T-helper 9 cell (primary cell): Measurements from ENCODE around the gene CEP170B.
"Not testable (repeated sequence)": the region's sequence is repeated elsewhere in the genome, so short reads cannot be mapped to it uniquely, and the experiment has no call there.

ENCODE experiments used
- DNase-seq: peaks from one replicate; pipeline ENCODE4 v3.0.0-alpha.2; 2020

CEP170B gene

DNA sequence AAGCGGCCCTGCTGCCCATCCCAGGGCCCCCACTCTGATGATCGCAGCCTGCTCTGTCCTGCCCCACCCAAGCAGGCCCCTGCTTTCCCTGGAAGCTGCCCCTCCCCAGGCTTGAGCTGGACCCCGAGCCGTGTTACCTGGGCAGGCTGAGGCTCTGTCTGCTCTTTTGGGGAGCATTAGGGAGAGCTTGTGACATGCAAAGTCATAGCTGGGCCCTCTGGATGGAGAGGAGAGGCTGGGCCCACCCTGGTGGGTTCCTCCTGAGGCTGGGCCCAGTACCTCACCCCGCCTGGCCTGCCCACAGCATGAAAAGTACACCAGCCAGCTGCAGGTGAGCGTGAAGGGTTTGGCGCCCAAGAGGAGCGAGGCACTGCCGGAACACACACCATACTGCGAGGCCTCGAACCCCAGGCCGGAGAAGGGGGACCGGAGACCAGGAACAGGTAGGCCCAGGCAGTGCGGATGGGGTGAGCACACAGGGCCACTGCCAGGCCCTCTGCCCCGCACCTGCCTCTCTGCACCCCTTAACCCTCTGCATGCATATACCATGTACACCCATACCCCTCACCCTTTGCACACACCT, 15.0 kb downstream of the CEP170B start:
- DNase-seq = no peak

DNA sequence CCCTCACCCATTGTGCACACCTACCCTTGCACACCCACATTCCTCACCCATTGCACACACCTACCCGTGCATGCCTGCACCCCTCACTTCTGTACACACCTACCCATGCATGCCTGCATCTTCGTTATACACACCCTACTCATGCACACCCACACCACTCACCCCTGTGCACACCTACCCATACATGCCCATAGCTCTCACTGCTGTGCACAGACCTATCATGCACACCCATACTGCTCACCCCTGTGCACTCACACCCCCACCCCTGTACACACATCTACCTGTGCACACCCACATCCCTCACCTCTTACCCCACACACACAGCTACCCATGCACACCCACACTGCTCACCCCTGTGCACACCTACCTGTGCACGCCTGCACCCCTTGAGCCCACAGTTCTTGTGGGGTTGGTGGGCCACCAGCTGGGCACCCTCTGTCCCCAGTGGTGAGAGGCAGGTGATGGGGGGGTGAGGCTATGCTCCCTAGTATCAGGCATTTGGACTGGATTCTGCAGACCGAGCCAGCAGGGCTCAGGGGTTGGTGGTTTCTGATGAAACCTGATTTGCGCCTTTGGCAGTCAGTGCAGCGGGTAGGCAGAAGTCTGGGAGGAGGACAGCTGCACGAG, 15.6 kb downstream of the CEP170B start:
- no peak for DNase-seq

DNA sequence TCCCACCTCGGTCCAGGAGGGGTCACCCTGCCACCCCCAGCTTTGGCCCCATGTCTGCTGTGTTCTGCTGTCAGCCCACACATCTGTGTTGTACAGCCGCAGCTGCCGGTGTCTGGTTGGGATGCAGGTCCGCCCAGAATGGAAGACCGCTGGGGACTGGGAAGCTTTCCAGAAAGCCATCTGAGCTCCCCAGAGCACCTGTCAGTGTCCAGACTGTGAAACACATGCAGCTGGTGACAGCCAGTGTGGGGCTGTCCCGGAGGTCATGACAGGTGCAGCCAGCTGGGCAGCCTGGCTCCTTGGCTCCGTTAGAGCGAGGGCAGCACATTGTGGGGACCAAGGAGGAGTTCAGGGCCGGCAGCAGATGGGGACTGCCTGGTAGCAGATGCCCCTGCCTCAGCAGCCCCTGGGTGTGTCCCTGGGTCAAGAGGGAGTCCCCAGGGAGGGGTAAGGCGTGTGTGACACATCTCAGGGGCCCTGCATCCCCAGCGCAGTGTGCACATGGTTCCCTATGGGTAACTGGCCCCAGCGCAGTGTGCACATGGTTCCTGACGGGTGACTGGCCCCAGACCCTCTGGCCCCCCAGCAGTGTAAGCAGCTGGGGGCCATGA, 16.4 kb downstream of the CEP170B start:
- DNase-seq = no peak

DNA sequence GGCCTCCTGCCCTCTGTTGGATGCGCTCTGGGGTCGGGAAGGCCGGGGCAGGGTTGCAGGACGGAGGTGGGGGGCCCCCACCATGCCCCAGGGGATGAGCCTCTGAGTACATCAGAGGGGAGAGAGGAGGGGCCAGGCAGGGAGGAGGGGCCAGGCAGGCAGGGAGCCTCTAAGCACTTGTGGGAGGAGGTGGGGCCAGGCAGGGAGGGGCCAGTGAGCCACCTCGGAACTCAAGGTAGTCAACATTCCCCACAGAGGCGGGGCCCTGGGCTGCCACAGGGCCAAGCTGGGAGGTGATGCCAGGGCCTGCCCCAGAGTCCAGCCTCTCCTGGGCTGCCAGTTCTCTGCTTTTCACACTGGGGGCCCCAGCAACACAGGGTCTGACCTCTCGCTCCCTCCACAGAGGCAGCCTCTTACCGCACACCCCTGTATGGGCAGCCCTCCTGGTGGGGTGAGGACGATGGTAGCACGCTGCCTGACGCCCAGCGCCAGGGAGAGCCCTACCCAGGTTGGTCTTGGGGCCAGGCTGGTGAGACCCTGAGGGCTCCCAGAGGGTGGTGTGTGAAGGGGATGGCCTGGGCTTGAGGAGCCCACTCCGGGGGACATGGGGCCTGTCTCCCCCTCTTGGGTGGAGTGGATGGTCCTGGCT, 17.4 kb downstream of the CEP170B start:
- no peak for DNase-seq

DNA sequence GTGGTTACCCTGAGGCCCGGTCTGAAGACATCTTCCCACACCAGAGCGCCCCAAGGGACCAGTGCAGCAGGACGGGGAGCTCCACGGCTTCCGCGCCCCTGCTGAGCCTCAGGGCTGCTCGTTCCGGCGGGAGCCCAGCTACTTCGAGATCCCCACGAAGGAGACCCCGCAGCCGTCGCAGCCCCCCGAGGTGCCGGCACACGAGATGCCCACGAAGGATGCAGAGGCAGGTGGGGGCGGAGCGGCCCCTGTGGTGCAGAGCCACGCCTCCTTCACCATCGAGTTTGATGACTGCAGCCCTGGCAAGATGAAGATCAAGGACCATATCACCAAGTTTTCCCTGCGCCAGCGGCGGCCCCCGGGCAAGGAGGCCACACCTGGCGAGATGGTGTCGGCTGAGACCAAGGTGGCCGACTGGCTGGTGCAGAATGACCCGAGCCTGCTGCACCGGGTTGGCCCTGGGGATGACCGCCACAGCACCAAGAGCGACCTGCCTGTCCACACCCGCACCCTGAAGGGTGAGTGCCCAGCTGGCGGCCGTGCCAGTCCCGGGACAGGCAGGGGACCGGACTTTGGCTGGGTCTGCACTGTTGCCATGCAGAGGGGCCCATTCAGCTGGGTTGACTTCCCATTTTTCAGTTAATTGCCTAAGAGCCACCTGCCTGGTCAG, 18.1 kb downstream of the CEP170B start:
- no peak for DNase-seq

DNA sequence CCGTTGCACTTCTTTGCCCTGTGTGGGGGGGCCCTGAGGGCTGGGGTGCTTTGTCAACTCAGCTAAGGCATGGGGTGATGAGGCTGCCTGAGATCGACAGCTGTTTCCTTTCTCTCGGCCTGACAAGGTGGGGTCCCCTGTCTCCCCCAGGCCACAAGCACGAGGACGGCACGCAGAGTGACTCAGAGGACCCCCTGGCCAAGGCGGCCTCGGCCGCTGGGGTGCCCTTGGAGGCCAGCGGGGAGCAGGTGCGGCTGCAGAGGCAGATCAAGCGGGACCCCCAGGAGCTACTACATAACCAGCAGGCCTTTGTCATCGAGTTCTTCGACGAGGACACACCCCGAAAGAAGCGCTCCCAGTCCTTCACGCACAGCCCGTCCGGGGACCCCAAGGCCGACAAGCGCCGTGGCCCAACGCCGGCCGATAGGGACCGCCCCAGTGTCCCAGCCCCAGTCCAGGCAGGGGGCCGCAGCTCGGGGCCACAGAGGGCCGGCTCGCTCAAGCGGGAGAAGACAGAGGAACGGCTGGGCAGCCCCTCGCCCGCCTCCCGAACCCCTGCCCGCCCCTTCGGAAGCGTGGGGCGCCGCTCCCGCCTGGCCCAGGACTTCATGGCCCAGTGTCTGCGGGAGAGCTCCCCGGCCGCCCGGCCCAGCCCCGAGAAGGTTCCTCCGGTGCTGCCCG, 18.8 kb downstream of the CEP170B start:
- DNase-seq = no peak

DNA sequence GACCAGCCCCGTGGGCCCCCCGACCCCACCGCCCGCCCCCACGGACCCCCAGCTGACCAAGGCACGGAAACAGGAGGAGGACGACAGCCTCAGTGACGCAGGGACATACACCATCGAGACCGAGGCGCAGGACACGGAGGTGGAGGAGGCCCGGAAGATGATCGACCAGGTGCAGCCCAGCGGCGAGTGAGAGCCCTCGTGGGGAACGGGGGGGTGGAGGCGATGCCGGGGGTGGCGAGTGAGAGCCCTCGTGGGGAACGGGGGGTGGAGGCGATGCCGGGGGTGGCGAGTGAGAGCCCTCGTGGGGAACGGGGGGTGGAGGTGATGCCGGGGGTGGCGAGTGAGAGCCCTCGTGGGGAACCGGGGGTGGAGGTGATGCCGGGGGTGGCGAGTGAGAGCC, 19.3 kb downstream of the CEP170B start:
- not testable (repeated sequence) for DNase-seq

DNA sequence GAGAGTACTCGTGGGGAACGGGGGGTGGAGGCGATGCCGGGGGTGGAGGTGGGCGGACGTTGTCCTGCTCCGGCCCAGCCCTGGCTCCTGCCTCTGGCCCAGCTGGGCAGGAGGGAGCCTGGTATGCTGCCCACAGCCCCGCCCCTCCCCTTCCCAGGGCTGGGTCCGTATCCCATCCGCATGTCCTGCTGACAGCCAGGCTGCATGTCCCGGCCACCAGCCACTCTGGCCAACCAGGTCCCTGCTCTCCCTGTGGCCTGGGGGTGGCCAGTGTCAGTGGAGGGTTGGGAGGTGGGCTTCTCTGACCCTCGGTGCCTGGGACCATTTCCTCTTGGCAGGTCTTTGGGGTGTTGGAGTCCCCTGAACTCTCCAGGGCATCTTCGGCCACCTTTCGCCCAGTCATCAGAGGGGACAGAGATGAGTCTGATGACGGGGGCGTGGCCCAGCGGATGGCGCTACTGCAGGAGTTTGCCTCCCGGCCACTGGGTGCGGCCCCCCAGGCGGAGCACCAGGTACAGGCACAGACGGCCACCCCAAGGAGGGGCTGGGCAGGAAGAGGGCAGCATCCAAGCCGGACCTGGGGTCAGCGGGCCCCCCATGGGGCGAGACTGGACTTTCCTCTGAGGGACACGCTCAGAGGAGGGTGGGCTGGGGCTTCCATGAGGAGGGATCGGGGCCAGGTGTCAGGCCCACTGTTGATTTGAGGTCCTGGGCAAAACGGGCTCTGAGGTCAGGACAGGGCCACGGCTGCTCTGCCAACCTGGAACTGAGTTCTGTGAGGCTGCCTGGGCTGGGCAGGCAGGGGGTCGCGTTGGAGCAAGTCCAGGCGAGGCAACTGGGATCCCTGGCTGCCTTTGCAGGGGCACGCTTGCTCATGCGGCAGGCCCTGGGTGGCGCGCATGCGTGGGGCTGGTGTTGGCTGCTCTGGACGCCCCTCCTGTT, 20.2 kb downstream of the CEP170B start:
- DNase-seq = no peak

DNA sequence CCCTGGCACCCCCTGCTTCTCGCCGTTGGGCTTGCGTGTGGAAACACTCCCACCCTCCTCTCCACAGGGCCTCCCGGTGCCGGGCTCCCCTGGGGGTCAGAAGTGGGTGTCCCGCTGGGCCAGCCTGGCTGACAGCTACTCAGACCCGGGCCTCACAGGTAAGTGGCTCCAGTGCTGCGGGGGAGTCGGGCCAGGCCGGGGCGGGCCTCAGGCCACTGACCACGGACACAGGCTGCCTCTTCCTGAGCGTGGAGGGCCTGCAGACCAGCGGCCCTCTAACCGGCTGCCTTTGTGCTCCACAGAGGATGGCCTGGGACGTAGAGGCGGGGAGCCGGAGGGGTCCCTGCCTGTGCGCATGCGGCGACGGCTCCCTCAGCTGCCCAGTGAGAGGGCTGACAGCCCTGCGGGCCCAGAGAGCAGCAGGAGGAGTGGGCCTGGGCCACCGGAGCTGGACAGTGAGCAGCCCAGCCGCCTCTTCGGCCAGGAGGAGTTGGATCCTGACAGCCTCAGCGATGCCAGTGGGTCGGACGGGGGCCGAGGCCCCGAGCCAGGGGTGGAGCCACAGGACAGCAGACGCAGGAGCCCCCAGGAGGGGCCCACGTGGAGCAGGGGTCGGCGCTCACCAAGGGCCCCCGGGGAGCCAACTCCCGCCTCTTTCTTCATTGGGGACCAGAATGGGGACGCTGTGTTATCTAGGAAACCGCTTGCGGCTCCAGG, 21.1 kb downstream of the CEP170B start:
- no peak for DNase-seq

DNA sequence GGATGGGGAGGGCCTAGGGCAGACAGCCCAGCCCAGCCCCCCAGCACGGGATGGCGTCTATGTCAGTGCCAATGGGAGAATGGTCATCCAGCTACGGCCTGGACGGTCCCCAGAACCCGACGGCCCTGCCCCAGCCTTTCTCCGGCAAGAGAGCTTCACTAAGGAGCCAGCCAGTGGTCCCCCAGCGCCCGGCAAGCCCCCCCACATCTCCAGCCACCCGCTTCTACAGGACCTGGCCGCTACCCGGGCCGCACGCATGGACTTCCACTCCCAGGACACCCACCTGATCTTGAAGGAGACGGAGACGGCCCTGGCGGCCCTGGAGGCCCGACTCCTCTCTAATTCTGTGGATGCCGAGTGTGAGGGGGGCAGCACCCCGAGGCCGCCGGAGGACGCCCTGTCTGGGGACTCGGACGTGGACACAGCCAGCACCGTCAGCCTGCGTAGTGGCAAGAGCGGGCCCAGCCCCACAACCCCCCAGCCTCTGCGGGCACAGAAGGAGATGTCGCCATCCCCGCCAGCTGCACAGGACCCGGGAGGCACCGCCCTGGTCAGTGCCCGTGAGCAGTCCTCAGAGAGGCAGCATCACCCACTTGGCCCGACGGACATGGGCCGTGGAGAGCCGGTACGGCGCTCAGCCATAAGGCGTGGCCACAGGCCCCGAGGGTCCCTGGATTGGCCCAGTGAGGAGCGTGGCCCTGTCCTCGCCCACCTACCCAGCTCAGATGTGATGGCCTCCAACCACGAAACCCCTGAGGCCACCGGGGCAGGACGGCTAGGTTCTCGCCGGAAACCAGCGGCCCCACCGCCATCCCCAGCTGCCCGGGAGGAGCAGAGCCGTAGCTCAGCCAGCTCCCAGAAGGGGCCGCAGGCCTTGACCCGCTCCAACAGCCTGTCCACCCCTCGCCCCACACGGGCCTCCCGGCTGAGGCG, 21.9 kb downstream of the CEP170B start:
- DNase-seq = no peak

DNA sequence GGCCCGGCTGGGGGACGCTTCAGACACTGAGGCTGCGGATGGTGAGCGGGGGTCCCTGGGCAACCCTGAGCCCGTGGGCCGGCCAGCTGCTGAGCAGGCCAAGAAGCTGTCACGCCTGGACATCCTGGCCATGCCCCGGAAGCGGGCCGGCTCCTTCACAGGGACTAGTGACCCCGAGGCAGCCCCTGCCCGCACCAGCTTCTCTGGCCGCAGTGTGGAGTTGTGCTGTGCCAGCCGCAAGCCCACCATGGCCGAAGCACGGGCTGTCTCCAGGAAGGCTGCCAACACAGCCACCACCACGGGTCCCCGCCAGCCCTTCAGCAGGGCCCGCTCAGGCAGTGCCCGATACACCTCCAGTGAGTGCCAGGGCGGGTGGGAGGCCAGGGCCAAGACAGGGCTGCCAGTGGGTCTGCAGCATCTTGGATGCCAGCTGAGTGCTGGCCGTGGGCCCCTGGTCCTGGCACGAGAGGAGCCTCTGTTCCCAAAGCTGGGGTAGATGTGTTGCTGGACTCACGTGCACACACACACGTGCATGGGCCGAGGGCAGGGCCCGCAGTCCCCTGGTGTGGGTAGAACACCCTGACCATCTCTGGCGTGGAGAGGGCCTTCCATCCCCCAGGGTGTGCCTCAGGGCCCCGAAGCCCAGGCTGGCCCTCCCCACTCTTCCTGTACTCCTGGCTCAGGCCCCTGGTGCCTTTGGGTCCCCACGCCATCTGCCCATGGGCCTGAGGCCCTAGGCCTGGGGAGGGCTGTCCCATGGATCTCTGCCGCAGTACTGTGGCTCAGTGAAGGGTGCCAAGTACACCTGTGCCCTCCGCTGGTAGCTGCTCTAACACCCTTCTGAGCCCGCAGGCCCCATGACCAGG, 22.8 kb downstream of the CEP170B start:
- DNase-seq = no peak

DNA sequence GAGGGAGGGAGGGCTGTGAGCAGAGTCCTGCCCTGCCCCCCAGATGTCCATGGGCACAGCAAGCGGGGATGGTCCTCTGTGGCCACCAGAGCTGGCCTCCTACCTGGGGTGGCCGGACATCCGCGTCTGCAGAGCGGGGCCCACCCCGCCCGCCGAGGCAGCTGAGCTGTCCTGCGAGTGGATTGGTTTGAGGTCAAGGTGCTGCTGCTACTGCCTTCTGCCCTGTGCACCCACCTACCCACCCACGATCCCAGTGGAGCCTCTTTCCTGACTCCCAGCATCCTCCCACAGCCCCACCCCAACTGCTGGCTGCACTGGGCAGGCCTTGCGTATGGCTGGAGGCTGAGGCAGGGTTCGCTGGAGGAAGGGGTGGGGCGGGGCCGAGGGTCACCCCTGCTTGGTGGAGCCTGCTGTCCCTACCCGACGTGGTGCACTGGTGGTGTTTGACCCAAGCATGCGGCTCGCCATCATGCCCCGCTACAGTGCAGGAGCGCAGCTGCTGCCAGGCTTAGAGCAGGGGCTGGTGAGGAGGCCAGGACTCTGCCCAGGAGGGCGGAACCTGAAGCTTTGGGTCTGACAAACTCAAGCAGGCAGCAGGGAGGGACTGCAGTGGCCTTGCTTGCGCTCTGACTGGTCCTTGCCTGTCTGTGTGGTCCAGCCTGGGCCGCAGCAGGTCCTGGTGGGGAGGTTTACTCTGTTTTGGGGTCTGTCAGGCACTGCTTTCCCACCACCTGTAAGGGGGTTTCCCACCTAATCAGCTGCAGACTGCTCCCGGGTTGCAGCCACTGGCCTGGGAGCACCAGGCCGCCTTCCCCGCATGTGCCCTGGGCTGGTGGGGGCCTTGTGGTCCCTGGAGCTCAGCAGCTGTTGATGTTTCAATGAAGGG, 23.7 kb downstream of the CEP170B start:
- no peak for DNase-seq

DNA sequence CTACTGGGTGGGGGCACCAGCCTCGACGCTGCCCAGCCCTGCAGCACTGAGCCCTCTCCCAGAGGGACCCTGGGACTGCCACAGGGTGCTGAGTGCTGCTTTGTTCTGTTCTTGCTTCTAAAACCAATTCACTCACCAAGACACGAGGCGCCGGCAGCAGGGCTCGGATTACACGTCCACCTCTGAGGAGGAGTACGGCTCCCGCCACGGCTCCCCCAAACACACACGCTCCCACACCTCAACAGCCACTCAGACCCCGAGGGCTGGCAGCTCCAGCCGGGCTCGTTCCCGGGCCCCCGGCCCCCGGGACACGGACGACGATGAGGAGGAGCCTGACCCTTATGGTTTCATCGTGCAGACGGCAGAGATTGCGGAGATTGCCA, 24.3 kb downstream of the CEP170B start:
- DNase-seq = no peak

DNA sequence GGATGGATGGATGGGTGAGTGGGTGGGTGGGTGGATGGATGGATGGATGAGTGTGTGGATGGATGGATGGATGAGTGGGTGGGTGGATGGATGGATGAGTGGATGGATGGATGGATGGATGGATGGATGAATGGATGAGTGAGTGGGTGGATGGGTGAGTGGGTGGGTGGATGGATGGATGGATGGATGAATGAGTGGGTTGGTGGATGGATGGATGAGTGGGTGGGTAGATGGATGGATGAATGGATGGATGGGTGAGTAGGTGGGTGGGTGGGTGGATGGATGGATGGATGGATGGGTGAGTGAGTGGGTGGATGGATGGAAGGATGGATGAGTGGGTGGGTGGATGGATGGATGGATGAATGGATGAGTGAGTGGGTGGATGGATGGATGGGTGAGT, 25.2 kb downstream of the CEP170B start:
- not testable (repeated sequence) for DNase-seq

DNA sequence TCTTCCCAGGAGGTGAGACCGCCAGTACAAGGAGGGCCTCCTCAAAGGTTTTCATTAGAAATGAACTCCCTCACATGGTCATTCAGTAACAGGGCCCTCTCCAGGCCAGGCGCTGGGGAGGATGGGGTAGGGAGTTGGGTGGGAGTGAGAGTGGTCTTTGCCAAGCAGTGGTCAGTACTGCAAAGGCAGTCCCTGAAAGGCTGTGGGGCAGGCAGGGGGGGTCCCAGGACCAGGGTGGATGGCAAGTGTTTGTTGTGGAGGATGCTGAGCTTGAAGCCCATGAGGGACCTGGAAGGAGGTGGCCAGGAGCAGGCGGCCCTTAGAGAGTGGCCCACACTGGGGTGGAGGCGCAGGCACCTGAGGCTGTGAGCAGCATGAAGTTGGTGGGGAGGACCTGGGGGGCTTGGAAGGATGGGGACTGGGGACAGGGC, 26.1 kb downstream of the CEP170B start:
- DNase-seq = no peak

DNA sequence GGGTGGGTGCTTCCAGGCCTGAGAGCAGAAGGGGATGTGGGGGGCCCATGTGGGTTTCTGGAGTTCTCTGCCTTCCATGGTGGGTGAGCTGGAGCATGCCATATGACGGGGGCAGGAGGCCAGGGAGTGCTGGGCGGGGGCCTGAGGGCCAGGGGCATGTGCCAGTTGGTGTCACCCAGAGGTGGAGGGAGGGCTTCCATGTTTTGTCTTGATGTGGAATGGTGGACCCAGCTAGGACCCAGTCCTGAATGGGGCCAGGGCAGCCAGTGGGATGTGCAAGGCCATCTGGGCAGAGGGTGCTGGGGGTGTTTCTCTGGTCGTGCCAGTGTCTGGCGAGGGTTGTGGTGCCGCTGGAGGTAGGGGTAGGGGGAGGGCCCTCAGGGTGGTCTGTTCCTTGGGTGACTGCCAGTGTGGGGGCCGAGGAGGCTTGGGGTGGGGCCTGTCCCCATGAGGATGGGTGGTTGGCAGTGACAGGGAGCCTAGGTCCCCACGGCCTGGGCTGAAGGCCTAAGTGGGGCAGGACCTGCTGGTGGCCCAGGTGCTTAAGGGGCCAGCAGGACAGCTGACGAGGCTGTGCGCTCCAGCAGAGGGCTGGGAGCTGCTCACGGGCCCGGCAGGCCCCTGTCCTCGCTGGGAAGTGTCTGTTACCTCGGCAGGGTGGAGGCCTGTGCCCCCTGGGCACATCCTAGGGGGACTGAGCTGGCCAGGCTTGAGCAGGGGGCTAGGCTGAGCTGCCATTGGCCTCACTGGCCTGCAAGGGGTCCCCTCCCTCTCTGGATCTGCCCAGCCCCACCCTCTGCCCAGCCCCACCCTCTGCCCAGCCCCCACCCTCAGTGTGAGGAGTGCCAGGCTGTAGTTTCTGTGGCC, 26.8 kb downstream of the CEP170B start:
- no peak for DNase-seq
